Calu3 (cell line): ENCODE results near the gene RASA2. TPM values are rescaled to one million over a fixed set of nuclear protein-coding genes. Genes with fewer than 3 reads are reported as not detected.

Experiments used
- BruUV-seq: library from RNA; stranded (reverse); fragments of 400-500 nt; replicated peaks from 2 replicates; lab custom pipeline; 2021; lab: Mats Ljungman, UMichigan
- CTCF ChIA-PET: fragments of 300-600 bp; sonication (Branson Sonifier 250); formaldehyde crosslinking; loops from one replicate; lab custom pipeline; 2022; ENCODE audit warnings: antibody characterized with exemption; lab: Charles Lee
- DNase-seq: peaks from one replicate; pipeline ENCODE4 v3.0.0; 2022
- H3K27ac Mint-ChIP-seq: one replicate; pipeline ENCODE4 v1.8.0; 2022; ENCODE audit warnings: mixed read lengths; ENCODE audit not compliant: unreplicated experiment
- H3K27me3 Mint-ChIP-seq: one replicate; pipeline ENCODE4 v1.8.0; 2022; ENCODE audit warnings: mixed read lengths; ENCODE audit not compliant: unreplicated experiment
- H3K36me3 Mint-ChIP-seq: one replicate; pipeline ENCODE4 v1.8.0; 2022; ENCODE audit warnings: mild to moderate bottlenecking, moderate library complexity, mixed read lengths; ENCODE audit not compliant: insufficient read depth, unreplicated experiment
- H3K4me1 Mint-ChIP-seq: one replicate; pipeline ENCODE4 v1.8.0; 2022; ENCODE audit warnings: mild to moderate bottlenecking, low read depth, mixed read lengths; ENCODE audit not compliant: unreplicated experiment
- H3K4me3 Mint-ChIP-seq: one replicate; pipeline ENCODE4 v1.8.0; 2022; ENCODE audit warnings: mild to moderate bottlenecking, low read depth, moderate library complexity, mixed read lengths; ENCODE audit not compliant: unreplicated experiment
- H3K9me3 Mint-ChIP-seq: one replicate; pipeline ENCODE4 v1.8.0; 2022; ENCODE audit warnings: low read depth, mixed read lengths; ENCODE audit not compliant: unreplicated experiment
- intact Hi-C: fragments of 100-400 bp; cut with micrococcal nuclease; formaldehyde crosslinking; loops from one replicate; pipeline ENCODE4 v1.10.0; 2022; ENCODE audit not compliant: unreplicated experiment
- total RNA-seq: library from RNA; stranded (reverse); gene quantifications from 2 replicates; pipeline ENCODE4 v1.2.3, GENCODE V29; 2022
- TF ChIP-seq, protein P1 (sequence below): fragments of 200-600 bp; IDR thresholded peaks from one replicate; pipeline ENCODE4 v1.8.0; 2022; ENCODE audit warnings: antibody characterized with exemption; ENCODE audit not compliant: unreplicated experiment

Gene RASA2
- total RNA-seq, 1 experiment from 2014 or later: 37.4 TPM

DNA sequence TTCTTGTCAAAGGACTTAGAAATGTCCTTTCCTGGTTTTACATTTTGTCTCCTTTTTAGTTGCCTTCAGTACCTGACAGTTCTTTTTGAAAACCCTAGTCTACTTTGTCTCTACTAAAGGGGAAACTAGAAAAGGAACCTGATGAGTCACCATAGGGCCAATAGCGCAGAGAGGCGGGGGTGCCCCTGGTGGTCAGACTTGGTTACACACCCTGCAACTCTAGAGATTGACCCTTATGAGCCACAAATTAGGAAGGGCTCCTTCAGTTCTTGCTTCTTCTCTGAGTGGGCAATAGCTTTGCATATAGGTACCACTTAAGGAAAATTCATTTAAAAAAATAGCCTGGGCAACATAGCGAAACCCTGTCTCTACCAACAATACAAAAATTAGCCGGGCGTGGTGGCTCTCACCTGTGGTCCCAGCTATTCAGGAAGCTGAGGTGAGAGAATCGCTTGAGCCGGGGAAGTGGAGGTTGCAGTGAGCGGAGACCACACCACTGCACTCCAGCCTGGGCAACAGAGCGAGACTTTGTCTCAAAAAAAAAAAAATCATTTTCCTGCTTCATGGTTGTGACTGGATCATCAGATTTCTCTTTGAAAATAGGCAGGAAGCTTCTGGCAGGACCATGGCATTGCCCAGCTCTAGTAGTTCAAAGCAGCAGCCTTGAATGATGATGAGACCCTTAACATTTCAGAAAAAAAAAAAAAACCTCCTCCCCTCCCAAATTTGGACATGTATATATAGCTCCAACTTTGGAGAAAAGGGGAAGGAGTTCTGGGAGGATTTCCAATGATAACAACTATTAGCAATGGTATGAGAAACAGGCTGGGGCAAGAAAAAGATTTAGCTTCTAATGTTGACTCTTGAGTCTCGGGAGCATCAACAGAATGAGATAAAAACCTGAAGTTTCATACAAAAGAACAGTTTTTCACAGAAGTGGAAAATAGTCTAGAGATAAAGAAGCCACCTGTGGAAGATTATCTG lies 45.2 kb upstream of the RASA2 start:
- TF ChIP-seq, protein P1, sequence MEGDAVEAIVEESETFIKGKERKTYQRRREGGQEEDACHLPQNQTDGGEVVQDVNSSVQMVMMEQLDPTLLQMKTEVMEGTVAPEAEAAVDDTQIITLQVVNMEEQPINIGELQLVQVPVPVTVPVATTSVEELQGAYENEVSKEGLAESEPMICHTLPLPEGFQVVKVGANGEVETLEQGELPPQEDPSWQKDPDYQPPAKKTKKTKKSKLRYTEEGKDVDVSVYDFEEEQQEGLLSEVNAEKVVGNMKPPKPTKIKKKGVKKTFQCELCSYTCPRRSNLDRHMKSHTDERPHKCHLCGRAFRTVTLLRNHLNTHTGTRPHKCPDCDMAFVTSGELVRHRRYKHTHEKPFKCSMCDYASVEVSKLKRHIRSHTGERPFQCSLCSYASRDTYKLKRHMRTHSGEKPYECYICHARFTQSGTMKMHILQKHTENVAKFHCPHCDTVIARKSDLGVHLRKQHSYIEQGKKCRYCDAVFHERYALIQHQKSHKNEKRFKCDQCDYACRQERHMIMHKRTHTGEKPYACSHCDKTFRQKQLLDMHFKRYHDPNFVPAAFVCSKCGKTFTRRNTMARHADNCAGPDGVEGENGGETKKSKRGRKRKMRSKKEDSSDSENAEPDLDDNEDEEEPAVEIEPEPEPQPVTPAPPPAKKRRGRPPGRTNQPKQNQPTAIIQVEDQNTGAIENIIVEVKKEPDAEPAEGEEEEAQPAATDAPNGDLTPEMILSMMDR: peak; percentile 98
- Mint-ChIP-seq H3K27ac (peak overlapping the region; percentile 52), H3K9me3 (no peaks in the 10 kb centered on the region), H3K27me3 (no peaks in the 10 kb centered on the region), H3K4me1 (peaks cover 36% of the 10 kb centered on the region), H3K4me3 (no peak overlapping the region), H3K36me3 (peaks cover 33% of the 10 kb centered on the region)
- intact Hi-C loops: loop anchor here (1.0 to 2.0 kb wide), 3 partner anchors 73 to 129 kb away; partner anchors contain the start of gene ZBTB38
- peak; percentile 94 for DNase-seq
- CTCF ChIA-PET: interaction anchor here (0.6 to 2.7 kb wide), 10 partner anchors 10 to 138 kb away, joined by 3 to 15 read pairs (median 5); no protein-coding TSS in a partner anchor
- no TSS peak for BruUV-seq

DNA sequence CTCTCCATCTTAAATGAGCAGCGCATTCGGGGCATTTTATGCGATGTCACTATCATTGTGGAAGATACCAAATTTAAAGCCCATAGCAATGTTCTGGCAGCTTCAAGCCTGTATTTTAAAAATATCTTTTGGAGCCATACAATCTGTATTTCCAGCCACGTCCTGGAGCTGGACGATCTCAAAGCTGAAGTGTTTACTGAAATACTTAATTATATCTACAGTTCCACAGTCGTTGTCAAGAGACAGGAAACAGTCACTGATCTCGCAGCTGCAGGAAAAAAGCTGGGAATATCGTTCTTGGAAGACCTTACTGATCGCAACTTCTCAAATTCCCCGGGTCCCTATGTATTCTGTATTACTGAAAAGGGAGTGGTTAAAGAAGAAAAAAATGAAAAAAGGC lies 44.4 kb upstream of the RASA2 start:
- CTCF ChIA-PET: interaction anchor here (0.7 to 2.7 kb wide), 8 partner anchors 10 to 139 kb away, joined by 3 to 15 read pairs (median 6); no protein-coding TSS in a partner anchor
- no peaks in the 10 kb centered on the region for H3K9me3 Mint-ChIP-seq
- no peak for DNase-seq
- TF ChIP-seq, protein P1: no peak
- H3K4me1 Mint-ChIP-seq: peaks cover 28% of the 10 kb centered on the region
- H3K27ac Mint-ChIP-seq: no peak overlapping the region
- intact Hi-C loops: no loop called here
- no peaks in the 10 kb centered on the region for H3K27me3 Mint-ChIP-seq
- no TSS peak for BruUV-seq
- H3K36me3 Mint-ChIP-seq: peaks cover 33% of the 10 kb centered on the region
- H3K4me3 Mint-ChIP-seq: no peak overlapping the region

DNA sequence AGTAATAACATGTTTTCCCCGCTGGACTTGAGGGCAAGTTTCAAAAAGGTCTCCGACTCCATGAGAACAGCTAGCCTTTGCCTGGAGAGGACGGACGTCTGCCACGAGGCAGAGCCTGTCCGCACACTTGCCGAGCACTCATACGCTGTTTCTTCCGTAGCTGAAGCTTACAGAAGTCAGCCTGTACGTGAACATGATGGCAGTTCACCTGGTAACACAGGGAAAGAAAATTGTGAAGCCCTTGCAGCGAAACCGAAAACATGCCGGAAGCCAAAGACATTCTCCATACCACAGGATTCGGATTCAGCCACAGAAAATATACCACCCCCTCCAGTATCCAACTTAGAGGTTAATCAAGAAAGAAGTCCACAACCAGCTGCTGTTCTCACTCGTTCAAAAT lies 43.9 kb upstream of the RASA2 start:
- H3K9me3 Mint-ChIP-seq: no peaks in the 10 kb centered on the region
- no peak overlapping the region for H3K4me3 Mint-ChIP-seq
- H3K36me3 Mint-ChIP-seq: peaks cover 32% of the 10 kb centered on the region
- no peak for DNase-seq
- H3K27ac Mint-ChIP-seq: no peak overlapping the region
- no TSS peak for BruUV-seq
- H3K4me1 Mint-ChIP-seq: peaks cover 26% of the 10 kb centered on the region
- CTCF ChIA-PET: interaction anchor here (0.9 to 1.5 kb wide), 2 partner anchors 12 to 17 kb away, joined by 3 to 5 read pairs; no protein-coding TSS in a partner anchor
- H3K27me3 Mint-ChIP-seq: no peaks in the 10 kb centered on the region
- TF ChIP-seq, protein P1: no peak
- intact Hi-C loops: no loop called here

DNA sequence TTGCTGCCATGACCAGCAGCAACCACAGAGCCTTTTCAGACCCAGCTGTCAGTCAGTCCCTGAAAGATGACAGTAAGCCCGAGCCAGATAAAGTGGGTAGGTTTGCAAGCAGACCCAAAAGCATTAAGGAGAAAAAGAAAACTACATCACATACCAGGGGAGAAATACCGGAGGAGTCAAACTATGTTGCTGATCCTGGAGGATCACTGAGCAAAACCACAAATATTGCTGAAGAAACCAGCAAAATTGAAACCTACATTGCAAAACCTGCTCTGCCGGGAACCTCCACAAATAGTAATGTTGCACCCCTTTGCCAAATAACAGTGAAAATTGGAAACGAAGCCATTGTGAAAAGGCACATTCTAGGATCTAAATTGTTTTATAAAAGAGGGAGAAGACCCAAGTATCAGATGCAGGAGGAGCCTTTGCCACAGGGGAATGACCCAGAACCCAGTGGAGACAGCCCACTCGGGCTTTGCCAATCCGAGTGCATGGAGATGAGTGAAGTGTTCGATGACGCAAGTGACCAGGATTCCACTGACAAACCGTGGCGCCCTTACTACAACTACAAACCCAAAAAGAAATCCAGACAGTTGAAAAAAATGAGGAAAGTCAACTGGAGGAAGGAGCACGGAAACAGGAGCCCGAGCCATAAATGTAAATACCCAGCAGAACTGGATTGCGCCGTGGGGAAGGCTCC lies 42.1 kb upstream of the RASA2 start:
- H3K4me1 Mint-ChIP-seq: peaks cover 20% of the 10 kb centered on the region
- no peak overlapping the region for H3K27ac Mint-ChIP-seq
- H3K27me3 Mint-ChIP-seq: no peaks in the 10 kb centered on the region
- DNase-seq: no peak
- CTCF ChIA-PET: no interaction called here
- intact Hi-C loops: no loop called here
- no peak overlapping the region for H3K4me3 Mint-ChIP-seq
- BruUV-seq: TSS peak; percentile 9
- peaks cover 24% of the 10 kb centered on the region for H3K36me3 Mint-ChIP-seq
- H3K9me3 Mint-ChIP-seq: no peaks in the 10 kb centered on the region
- TF ChIP-seq, protein P1: no peak
